GM19452 (cell line): ENCODE measurements around the gene LPA.

Source experiments
- ATAC-seq: cut with Tn5 transposase; IDR thresholded peaks from one replicate; pipeline ENCODE4 v1.9.1; 2021; ENCODE audit not compliant: unreplicated experiment

LPA gene

GRCh38 chr6:160519133-160519532 lies 144.9 kb downstream of the LPA start:
- ATAC-seq: no peak

- no peak for ATAC-seq
These were observed 150.2 kb downstream of the LPA start for GRCh38 chr6:160513836-160514235.

- no peak for ATAC-seq
These were observed 153.0 kb downstream of the LPA start for GRCh38 chr6:160510976-160511617.

DNA sequence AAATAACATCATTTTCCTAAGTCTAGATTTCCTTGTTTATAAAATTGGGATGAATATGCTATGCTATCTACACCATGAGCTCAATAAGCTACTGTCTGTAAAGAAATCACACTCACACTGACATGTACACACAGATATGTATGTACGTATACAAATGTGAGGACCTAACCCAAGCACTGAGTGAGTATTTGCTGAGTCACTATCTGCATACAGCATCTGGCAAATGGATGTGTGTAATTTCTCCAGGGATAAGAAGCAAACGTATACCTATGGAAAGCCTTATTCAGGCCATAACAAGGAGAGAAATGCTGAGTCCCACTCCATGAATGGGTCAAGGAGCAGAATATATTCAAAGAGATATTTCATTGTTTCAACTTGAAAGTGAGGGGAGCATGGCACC lies 153.9 kb downstream of the LPA start:
- ATAC-seq: no peak

GRCh38 chr6:160509610-160510009 lies 154.5 kb downstream of the LPA start:
- ATAC-seq: no peak

DNA sequence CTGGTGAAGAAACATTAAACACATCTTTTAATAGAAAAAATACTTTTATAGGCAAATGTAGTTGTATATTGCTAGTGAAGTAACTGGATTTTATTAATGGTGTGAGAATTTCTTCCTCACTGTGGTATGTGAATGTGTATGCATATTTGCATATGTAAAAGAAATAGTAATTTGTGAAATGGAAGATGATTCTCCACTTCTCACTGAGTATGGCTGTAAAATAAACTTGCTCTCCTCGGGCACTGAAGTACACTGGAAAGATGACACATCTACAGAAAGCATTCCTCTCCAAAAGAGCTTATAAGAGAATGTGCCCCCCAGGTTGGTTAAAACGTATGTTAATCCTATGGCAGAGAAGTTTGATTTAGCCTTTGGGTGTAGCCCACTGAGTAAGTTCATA lies 155.5 kb downstream of the LPA start:
- no peak for ATAC-seq

- ATAC-seq: no peak
These were observed 156.7 kb downstream of the LPA start for GRCh38 chr6:160507420-160507819.

DNA sequence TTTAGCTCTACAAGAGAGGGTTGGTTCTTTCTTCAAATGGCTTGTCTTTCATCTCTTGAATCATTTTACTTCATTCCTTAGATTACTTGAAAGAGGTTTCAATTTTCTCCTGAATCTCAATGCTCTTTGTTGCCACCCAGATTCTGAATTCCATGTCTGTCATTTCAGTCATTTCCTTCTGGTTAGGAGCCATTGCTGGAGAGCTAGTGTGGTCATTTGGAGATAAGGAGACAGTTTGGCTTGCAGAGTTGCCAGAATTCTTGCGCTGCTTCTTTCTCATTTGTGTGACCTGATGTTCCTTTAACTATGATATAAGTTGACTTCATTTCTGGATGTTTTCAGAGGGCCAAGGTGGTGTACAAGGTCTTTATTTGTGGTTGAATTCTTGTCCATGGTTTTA lies 158.1 kb downstream of the LPA start:
- ATAC-seq: no peak

- no peak for ATAC-seq
These were observed 163.4 kb downstream of the LPA start for GRCh38 chr6:160500639-160501038.

GRCh38 chr6:160494576-160494975 lies 169.5 kb downstream of the LPA start:
- ATAC-seq: no peak

DNA sequence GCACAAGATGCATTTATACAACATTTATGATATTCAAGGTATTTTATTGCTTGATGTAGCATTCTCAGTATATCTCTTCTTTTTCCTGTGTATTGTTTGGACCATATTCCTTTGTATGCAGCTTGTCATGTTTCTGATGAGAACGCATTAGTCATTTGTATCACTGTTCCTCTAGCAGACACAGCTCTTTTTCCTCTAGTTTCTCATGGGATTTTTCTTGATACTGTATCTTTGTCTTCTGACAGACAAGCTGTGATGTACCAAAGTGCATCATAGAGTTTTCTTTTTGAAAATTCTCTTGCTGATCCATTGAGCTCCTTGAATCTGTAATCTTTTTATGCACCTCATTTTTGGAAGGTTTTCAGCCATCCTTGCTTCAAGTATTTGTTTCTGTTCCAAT lies 175.0 kb downstream of the LPA start:
- ATAC-seq: no peak

- no peak for ATAC-seq
These were observed 177.0 kb downstream of the LPA start for GRCh38 chr6:160487116-160487515.
